Mesenchymal stem cell (in vitro differentiated cells and primary cell): ENCODE results near the gene BUD31.

Experiments used
- DNase-seq: peaks from one replicate; pipeline ENCODE4 v3.0.0-alpha.2; 2013
- H2AFZ ChIP-seq: one replicate; pipeline ENCODE4 v1.6.1; 2013; ENCODE audit warnings: low read depth, mild to moderate bottlenecking, control low read depth, inconsistent platforms, low read length, moderate library complexity
- H2AK5ac ChIP-seq: 2 replicates; pipeline ENCODE4 v1.6.1; 2013; ENCODE audit warnings: low read length, moderate library complexity, mild to moderate bottlenecking, inconsistent platforms; ENCODE audit not compliant: severe bottlenecking
- H2BK120ac ChIP-seq: one replicate; pipeline ENCODE4 v1.6.1; 2013; ENCODE audit warnings: low read depth, mild to moderate bottlenecking, inconsistent platforms, low read length, moderate library complexity
- H2BK12ac ChIP-seq, 2 experiments: one replicate each; pipeline ENCODE4 v1.6.1; 2013; ENCODE audit warnings: inconsistent platforms in 2 of 2, low read length in 2 of 2, mild to moderate bottlenecking in 2 of 2, moderate library complexity in 2 of 2, control low read depth in 1 of 2
- H2BK15ac ChIP-seq: one replicate; pipeline ENCODE4 v1.6.1; 2013; ENCODE audit warnings: mild to moderate bottlenecking, low read depth, inconsistent platforms; ENCODE audit not compliant: poor library complexity, severe bottlenecking
- H2BK5ac ChIP-seq: 2 replicates; pipeline ENCODE4 v1.6.1; 2013; ENCODE audit warnings: low read depth, mild to moderate bottlenecking, low read length, control low read depth, inconsistent platforms; ENCODE audit not compliant: poor library complexity, severe bottlenecking
- H3K14ac ChIP-seq, 2 experiments: one replicate each; pipeline ENCODE4 v1.6.1; 2013; ENCODE audit warnings: inconsistent platforms in 2 of 2, low read length in 2 of 2, control low read depth in 1 of 2, mild to moderate bottlenecking in 1 of 2, moderate library complexity in 1 of 2
- H3K18ac ChIP-seq, 2 experiments: one replicate each; pipeline ENCODE4 v1.6.1; 2013; ENCODE audit warnings: inconsistent platforms in 2 of 2, low read length in 2 of 2, control low read depth in 1 of 2, low read depth in 1 of 2, mild to moderate bottlenecking in 1 of 2
- H3K23ac ChIP-seq, 2 experiments: one replicate each; pipeline ENCODE4 v1.6.1; 2013; ENCODE audit warnings: inconsistent platforms in 2 of 2, low read length in 2 of 2, mild to moderate bottlenecking in 2 of 2, moderate library complexity in 2 of 2, control low read depth in 1 of 2
- H3K27ac ChIP-seq: 2 replicates; pipeline ENCODE4 v1.5.1; 2013; ENCODE audit warnings: mild to moderate bottlenecking, moderate library complexity, low read length, control low read depth, inconsistent platforms; ENCODE audit not compliant: poor library complexity, severe bottlenecking
- H3K27me3 ChIP-seq, 2 experiments: 2 replicates each; pipeline versions ENCODE4 v1.6.1 to v1.7.0; 2013; ENCODE audit warnings: low read length in 2 of 2, mild to moderate bottlenecking in 2 of 2, moderate library complexity in 2 of 2, control low read depth in 1 of 2, inconsistent platforms in 1 of 2; ENCODE audit not compliant: control insufficient read depth in 1 of 2, insufficient read depth in 1 of 2
- H3K36me3 ChIP-seq, 2 experiments: 2 replicates each; pipeline versions ENCODE4 v1.6.1 to v1.7.0; 2013; ENCODE audit warnings: low read length in 2 of 2, control low read depth in 1 of 2, inconsistent platforms in 1 of 2, low read depth in 1 of 2, mild to moderate bottlenecking in 1 of 2; ENCODE audit not compliant: insufficient read depth in 2 of 2, control insufficient read depth in 1 of 2
- H3K4ac ChIP-seq, 2 experiments: one replicate each; pipeline ENCODE4 v1.6.1; 2013; ENCODE audit warnings: inconsistent platforms in 2 of 2, low read length in 2 of 2, mild to moderate bottlenecking in 2 of 2, moderate library complexity in 2 of 2, control low read depth in 1 of 2, low read depth in 1 of 2
- H3K4me1 ChIP-seq: 2 replicates; pipeline ENCODE4 v1.6.1; 2013; ENCODE audit warnings: low read depth, low read length, control low read depth; ENCODE audit not compliant: control insufficient read depth, insufficient read depth
- H3K4me2 ChIP-seq: 2 replicates; pipeline ENCODE4 v1.6.1; 2013; ENCODE audit warnings: low read length, mild to moderate bottlenecking, inconsistent platforms; ENCODE audit not compliant: poor library complexity, severe bottlenecking
- H3K4me3 ChIP-seq, 2 experiments: 2 replicates each; pipeline versions ENCODE4 v1.5.1 to v1.7.0; 2013; ENCODE audit warnings: low read length in 2 of 2, mild to moderate bottlenecking in 2 of 2, control low read depth in 1 of 2, low read depth in 1 of 2; ENCODE audit not compliant: insufficient read depth in 1 of 2
- H3K79me1 ChIP-seq: replicated peaks from 2 replicates; pipeline ENCODE4 v1.6.1; 2013; ENCODE audit warnings: mild to moderate bottlenecking, control low read depth, low read length, inconsistent platforms; ENCODE audit not compliant: poor library complexity, severe bottlenecking
- H3K9ac ChIP-seq: 2 replicates; pipeline ENCODE4 v1.7.0; 2013; ENCODE audit warnings: mild to moderate bottlenecking, low read length, moderate library complexity
- H3K9me3 ChIP-seq: 2 replicates; pipeline ENCODE4 v1.7.0; 2013; ENCODE audit warnings: mild to moderate bottlenecking, low read length; ENCODE audit not compliant: control insufficient read depth
- H4K8ac ChIP-seq: one replicate; pipeline ENCODE4 v1.6.1; 2013; ENCODE audit warnings: inconsistent platforms, mild to moderate bottlenecking, low read length, moderate library complexity
- H4K91ac ChIP-seq: one replicate; pipeline ENCODE4 v1.6.1; 2013; ENCODE audit warnings: mild to moderate bottlenecking, low read length, inconsistent platforms
- WGBS: methylation state at CpG from one replicate; pipeline ENCODE4 v1.1.7; 2013; ENCODE audit warnings: mixed read lengths; 5-methylcytosine and 5-hydroxymethylcytosine counted together

BUD31 gene

DNA sequence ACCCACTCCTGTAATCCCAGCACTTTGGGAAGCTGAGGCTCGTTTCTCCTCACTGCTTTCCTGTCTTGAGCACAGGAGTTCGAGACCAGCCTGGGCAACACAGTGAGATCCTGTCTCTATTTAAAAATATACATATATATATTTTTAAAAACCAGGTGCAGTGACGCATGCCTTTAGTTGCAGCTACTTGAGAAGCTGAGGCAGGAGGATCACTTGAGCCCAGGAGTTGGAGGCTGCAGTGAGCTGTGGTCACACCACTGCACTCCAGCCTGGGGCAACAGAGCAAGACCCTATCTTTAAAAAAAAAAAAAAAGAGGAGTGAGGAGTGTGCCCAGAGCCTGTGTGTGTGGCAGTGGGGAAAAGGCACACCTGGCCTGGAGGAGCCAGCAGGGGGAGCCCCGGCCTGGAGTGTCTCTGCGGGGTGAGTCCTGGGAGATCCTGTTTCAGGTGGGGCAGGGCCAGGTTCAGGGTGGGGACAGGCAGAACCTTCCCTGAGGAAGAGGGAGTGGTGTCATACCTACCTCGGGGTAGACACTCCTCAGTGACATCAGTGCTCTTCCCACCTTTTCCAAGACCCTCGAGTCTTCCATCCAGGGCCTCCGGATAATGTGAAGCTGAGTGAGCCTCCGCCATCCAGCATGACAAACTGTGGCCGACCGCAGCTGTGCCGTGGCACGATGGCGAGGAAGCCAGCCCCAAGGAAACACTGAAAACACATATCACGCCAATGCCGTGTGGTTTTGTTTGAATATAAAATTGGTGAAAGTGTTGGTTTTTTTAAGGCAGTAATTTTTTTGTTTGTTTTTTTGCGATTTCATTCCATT is 43.2 kb upstream of the BUD31 start:
- Histone ChIP-seq H3K27ac (no peak overlapping the region), H3K9ac (no peak overlapping the region), H2BK12ac (no peak overlapping the region), H3K4me2 (no peak overlapping the region), H3K9me3 (no peaks in the 10 kb centered on the region), H3K18ac (no peak overlapping the region), H3K79me1 (peaks cover 19% of the 10 kb centered on the region), H2AK5ac (no peak overlapping the region), H3K4ac (no peak overlapping the region), H4K91ac (no peak overlapping the region), H4K8ac (no peak overlapping the region), H2BK5ac (no peak overlapping the region), H3K23ac (no peak overlapping the region), H3K14ac (no peak overlapping the region), H3K27me3 (no peaks in the 10 kb centered on the region), H3K4me1 (peaks cover 9% of the 10 kb centered on the region), H2BK15ac (no peak overlapping the region), H3K36me3 (peaks cover 51 to 57% of the 10 kb centered on the region in 2 experiments), H2BK120ac (no peak overlapping the region), H3K4me3 (no peak overlapping the region), H2AFZ (no peak overlapping the region)
- DNase-seq: no peak
- WGBS: 94% methylated on average over 13 of the region's 17 CpGs

DNA sequence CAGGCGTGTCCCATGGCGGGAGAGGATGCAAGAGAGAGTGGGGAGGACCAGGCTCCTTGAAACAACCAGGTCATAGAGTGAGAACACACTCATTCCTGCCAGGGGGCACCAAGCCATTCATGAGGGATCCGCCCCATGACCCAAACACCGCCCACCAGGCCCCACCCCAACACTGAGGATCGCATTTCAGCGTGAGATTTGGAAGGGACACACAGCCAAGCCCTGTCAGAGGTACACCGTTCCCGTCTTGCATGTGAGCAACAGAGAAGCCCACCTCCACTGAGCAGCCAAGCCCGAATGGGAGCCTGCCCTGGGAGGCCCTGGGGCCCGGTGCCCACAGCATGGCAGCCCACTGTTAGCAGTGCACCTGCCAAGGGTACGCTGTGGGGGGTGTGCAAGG is 42.1 kb upstream of the BUD31 start:
- DNase-seq: no peak
- Histone ChIP-seq H2BK120ac (no peak overlapping the region), H4K91ac (no peak overlapping the region), H3K4ac (no peak overlapping the region), H3K9ac (no peak overlapping the region), H3K9me3 (no peaks in the 10 kb centered on the region), H2AFZ (no peak overlapping the region), H2BK15ac (no peak overlapping the region), H4K8ac (no peak overlapping the region), H3K14ac (no peak overlapping the region), H3K4me1 (peaks cover 13% of the 10 kb centered on the region), H2BK12ac (no peak overlapping the region), H2AK5ac (no peak overlapping the region), H2BK5ac (no peak overlapping the region), H3K18ac (no peak overlapping the region), H3K23ac (no peak overlapping the region), H3K4me3 (no peak overlapping the region), H3K27ac (no peak overlapping the region), H3K79me1 (peaks cover 19% of the 10 kb centered on the region), H3K36me3 (peaks cover 46 to 47% of the 10 kb centered on the region in 2 experiments), H3K4me2 (no peak overlapping the region), H3K27me3 (no peaks in the 10 kb centered on the region)
- 91% methylated on average over 11 of the region's 11 CpGs for WGBS

DNA sequence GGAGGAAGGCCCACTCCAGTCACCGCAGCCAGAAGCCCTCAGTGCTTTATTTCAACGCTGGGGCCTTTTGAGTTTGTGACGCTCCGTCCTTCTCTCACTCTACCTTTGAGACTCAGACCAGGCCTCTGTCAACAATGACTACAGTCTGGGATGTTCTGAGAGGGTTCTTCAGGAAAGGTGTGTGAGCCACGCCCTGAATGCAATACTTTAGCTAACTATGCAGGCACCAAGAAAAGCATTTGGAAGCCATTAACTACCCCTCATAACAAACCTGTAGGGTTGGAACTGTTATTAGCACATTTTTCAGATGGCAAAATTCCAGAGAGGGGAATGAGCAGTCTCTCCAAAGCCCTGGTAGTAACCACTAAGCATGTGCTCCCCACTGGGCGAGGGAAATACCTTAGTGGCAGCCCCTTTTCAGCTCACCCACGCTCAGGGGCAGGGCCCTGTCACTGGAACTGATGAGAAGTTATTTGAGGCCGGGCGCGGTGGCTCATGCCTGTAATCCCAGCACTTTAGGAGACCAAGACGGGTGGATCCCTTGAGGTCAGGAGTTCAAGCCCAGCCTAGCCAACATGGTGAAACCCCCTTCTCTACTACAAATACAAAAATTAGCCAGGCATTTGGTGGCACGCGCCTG is 39.9 kb upstream of the BUD31 start:
- no peak overlapping the region for H3K4me3 ChIP-seq
- peak overlapping the region; percentile 17 for H3K27ac ChIP-seq
- H3K9me3 ChIP-seq: no peaks in the 10 kb centered on the region
- H3K14ac ChIP-seq: no peak overlapping the region
- H2BK120ac ChIP-seq: no peak overlapping the region
- H4K91ac ChIP-seq: no peak overlapping the region
- H3K4me2 ChIP-seq: no peak overlapping the region
- no peak overlapping the region for H3K4ac ChIP-seq
- no peak overlapping the region for H2AK5ac ChIP-seq
- H4K8ac ChIP-seq: no peak overlapping the region
- H2BK5ac ChIP-seq: no peak overlapping the region
- H3K9ac ChIP-seq: no peak overlapping the region
- peaks cover 18% of the 10 kb centered on the region for H3K79me1 ChIP-seq
- H2BK15ac ChIP-seq: no peak overlapping the region
- 97% methylated on average over 12 of the region's 13 CpGs for WGBS
- no peaks in the 10 kb centered on the region for H3K27me3 ChIP-seq
- H3K23ac ChIP-seq: no peak overlapping the region
- H2AFZ ChIP-seq: no peak overlapping the region
- H3K36me3 ChIP-seq: peaks cover 36 to 43% of the 10 kb centered on the region in 2 experiments
- H2BK12ac ChIP-seq: no peak overlapping the region
- DNase-seq: no peak
- H3K4me1 ChIP-seq: peaks cover 15% of the 10 kb centered on the region
- no peak overlapping the region for H3K18ac ChIP-seq

DNA sequence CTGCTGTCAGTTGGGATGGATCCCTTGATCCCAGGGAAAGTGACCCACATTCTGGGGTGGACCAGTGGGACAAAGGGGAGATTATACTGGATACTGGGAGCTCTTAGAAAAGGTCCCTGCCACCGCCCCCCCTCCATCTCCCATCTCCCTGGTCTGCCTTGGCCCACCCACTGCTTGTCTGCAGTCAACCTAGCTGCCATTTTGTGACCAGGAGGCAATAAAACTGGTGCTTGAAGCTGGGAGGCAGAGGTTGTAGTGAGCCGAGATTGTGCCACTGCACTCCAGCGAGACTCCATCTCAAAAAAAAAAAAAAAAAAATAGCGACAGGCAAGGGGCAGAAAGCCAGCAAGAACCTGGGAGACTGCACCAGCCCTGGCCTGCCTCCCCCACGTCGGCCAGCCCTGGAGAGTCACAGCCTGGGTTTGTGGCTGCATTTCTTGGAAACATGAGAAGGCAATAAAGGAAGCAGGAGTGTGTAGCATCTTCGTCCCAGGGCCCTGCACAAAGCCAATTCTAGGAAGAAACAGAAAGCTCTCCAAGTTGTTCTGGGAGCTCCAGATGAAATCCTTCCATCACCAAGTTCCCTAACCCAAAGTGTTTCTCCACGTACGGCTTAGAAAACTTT is 38.9 kb upstream of the BUD31 start:
- DNase-seq: no peak
- Histone ChIP-seq H2BK12ac (no peak overlapping the region), H3K36me3 (peaks cover 28 to 39% of the 10 kb centered on the region in 2 experiments), H2BK5ac (no peak overlapping the region), H3K4me2 (no peak overlapping the region), H3K14ac (no peak overlapping the region), H2BK15ac (no peak overlapping the region), H3K4me3 (no peak overlapping the region), H4K8ac (no peak overlapping the region), H3K23ac (no peak overlapping the region), H3K9me3 (no peaks in the 10 kb centered on the region), H2AFZ (no peak overlapping the region), H3K9ac (peak overlapping the region; percentile 53), H3K27me3 (no peaks in the 10 kb centered on the region), H3K18ac (no peak overlapping the region), H3K27ac (no peak overlapping the region), H3K4me1 (peaks cover 19% of the 10 kb centered on the region), H3K4ac (no peak overlapping the region), H3K79me1 (peaks cover 19% of the 10 kb centered on the region), H2BK120ac (no peak overlapping the region), H4K91ac (no peak overlapping the region), H2AK5ac (no peak overlapping the region)
- WGBS: 85% methylated on average over 8 of the region's 9 CpGs
